ENCODE data around the gene GTF2A1. TPM values are rescaled to one million over a fixed set of nuclear protein-coding genes. Genes with fewer than 3 reads are reported as not detected.

The GTF2A1 gene
- total RNA-seq, 1 donor from 2014 or later, result 29.0 TPM

DNA sequence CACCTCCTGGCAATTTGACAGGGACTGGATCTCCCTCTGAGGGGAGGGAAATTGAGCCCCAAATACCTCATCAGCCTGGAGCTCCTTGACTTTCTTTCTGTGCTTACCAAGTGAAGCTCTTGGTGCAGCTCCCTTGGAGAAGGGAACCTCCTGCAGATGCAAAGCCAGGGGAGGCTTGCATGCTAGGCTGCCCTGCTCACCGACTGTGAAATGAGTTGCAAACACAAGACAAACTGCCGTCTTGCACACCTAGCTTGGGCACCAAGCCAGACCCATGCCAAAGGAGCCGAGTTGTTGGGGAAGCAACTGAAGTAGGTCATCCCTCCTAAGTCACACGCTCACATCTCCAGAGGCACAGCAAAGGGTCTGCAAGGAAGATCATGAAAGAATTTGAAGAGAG is 95.2 kb downstream of the GTF2A1 start:
- H3K4me1 Mint-ChIP-seq, result no peaks in the 10 kb centered on the region
- H3K27me3 Mint-ChIP-seq (ENCODE audit: low read depth), result peaks cover 6% of the 10 kb centered on the region
- no peak overlapping the region for H3K4me3 Mint-ChIP-seq
- peaks cover 15% of the 10 kb centered on the region for H3K9me3 Mint-ChIP-seq
- H3K36me3 Mint-ChIP-seq, result no peaks in the 10 kb centered on the region
- DNase-seq (ENCODE audit: low spot score in 2 of 2, unreplicated experiment in 2 of 2), result no peak
- TF ChIP-seq, protein P1, sequence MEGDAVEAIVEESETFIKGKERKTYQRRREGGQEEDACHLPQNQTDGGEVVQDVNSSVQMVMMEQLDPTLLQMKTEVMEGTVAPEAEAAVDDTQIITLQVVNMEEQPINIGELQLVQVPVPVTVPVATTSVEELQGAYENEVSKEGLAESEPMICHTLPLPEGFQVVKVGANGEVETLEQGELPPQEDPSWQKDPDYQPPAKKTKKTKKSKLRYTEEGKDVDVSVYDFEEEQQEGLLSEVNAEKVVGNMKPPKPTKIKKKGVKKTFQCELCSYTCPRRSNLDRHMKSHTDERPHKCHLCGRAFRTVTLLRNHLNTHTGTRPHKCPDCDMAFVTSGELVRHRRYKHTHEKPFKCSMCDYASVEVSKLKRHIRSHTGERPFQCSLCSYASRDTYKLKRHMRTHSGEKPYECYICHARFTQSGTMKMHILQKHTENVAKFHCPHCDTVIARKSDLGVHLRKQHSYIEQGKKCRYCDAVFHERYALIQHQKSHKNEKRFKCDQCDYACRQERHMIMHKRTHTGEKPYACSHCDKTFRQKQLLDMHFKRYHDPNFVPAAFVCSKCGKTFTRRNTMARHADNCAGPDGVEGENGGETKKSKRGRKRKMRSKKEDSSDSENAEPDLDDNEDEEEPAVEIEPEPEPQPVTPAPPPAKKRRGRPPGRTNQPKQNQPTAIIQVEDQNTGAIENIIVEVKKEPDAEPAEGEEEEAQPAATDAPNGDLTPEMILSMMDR (IDR thresholded peaks at IDR 0.05; ENCODE audit: unreplicated experiment), result no peak
- H3K27ac Mint-ChIP-seq, result no peak overlapping the region

Other genes starting within 250 kb of the GTF2A1 start
- 60.4 to 63.5 TPM (median 63.0 TPM) in 3 replicates for gene STON2, start 179.4 kb upstream of the GTF2A1 start, total RNA-seq

All from mesothelial cell of epicardium (in vitro differentiated cells).